SW 1271 (cell line): ENCODE results near the gene ADCY7.

Experiments
- DNase-seq, 2 experiments: peaks; one replicate each; lab custom pipeline; 2025; lab: John Stamatoyannopoulos, UW

The ADCY7 gene

GRCh38 chr16:50248845-50249244 is 17.5 kb upstream of the ADCY7 start:
- DNase-seq = no peak

GRCh38 chr16:50251375-50252081 is 14.8 kb upstream of the ADCY7 start:
- no peak for DNase-seq

- DNase-seq = no peak
These were observed 14.2 kb upstream of the ADCY7 start for GRCh38 chr16:50252082-50252611.

- no peak for DNase-seq
These were observed 13.4 kb upstream of the ADCY7 start for GRCh38 chr16:50252874-50253513.

GRCh38 chr16:50253514-50253910 is 12.8 kb upstream of the ADCY7 start:
- DNase-seq = no peak

GRCh38 chr16:50254072-50254471 is 12.3 kb upstream of the ADCY7 start:
- DNase-seq = no peak

GRCh38 chr16:50255538-50255937 is 10.8 kb upstream of the ADCY7 start:
- no peak for DNase-seq

GRCh38 chr16:50256604-50257003 is 9.7 kb upstream of the ADCY7 start:
- DNase-seq = no peak

- no peak for DNase-seq
These were observed 8.5 kb upstream of the ADCY7 start for GRCh38 chr16:50257876-50258275.

- DNase-seq = no peak
These were observed 6.8 kb upstream of the ADCY7 start for GRCh38 chr16:50259334-50260205.

- DNase-seq = no peak
These were observed 5.9 kb upstream of the ADCY7 start for GRCh38 chr16:50260206-50261159.

- no peak for DNase-seq
These were observed 5.1 kb upstream of the ADCY7 start for GRCh38 chr16:50261160-50261706.

GRCh38 chr16:50261707-50262235 is 4.6 kb upstream of the ADCY7 start:
- DNase-seq = no peak

- no peak for DNase-seq
These were observed 3.1 kb upstream of the ADCY7 start for GRCh38 chr16:50263060-50263909.

- DNase-seq = no peak
These were observed 2.1 kb upstream of the ADCY7 start for GRCh38 chr16:50263940-50264929.

- DNase-seq = no peak
These were observed 1.1 kb upstream of the ADCY7 start for GRCh38 chr16:50265260-50265659.

GRCh38 chr16:50265716-50266336 is 525 bp upstream of the ADCY7 start:
- no peak for DNase-seq

- no peak for DNase-seq
These were observed 840 bp downstream of the ADCY7 start for GRCh38 chr16:50267151-50267631.
